Measurements from ENCODE around the gene NHSL1. TPM values are rescaled to one million over a fixed set of nuclear protein-coding genes. Genes with fewer than 3 reads are reported as not detected.

The NHSL1 gene
- total and polyA plus RNA-seq, 2 of the 8 experiments (the other 6 are each of a cell fraction or from before 2014, with no cell fraction given), result 7.2 to 32.4 TPM

GRCh38 chr6:138456401-138456790 is 42.9 kb downstream of the NHSL1 start:
- Histone ChIP-seq H3K56ac (replicated peaks; ENCODE audit: insufficient read length, low read depth, low read length) (no peak overlapping the region), H4K20me1 (replicated peaks in 1 of 2; ENCODE audit: control insufficient read depth in 1 of 2, insufficient read depth in 2 of 2, low read length in 2 of 2) (no peaks in the 10 kb centered on the region), H3K79me2 (ENCODE audit: control insufficient read depth in 1 of 2, insufficient read depth in 2 of 2, low read length in 2 of 2) (no peaks in the 10 kb centered on the region), H2BK120ac (replicated peaks; ENCODE audit: low read depth, low read length) (no peak overlapping the region), H4K8ac (ENCODE audit: extremely low read depth, insufficient read depth, low read length) (no peak overlapping the region), H3K4ac (replicated peaks; ENCODE audit: insufficient read length, low read depth, low read length) (no peak overlapping the region), H2BK15ac (ENCODE audit: low read length) (no peak overlapping the region), H3K27me3 (replicated peaks in 1 of 4; ENCODE audit: control insufficient read depth in 3 of 4, extremely low read depth in 1 of 4, insufficient read depth in 3 of 4, low read length in 3 of 4) (no peaks in the 10 kb centered on the region), H3K9me3 (ENCODE audit: insufficient read depth in 2 of 2, low read depth in 1 of 2, low read length in 1 of 2) (no peaks in the 10 kb centered on the region), H3K4me2 (ENCODE audit: insufficient read depth in 1 of 2, low read depth in 2 of 2, low read length in 2 of 2) (no peak overlapping the region), H2AFZ (ENCODE audit: low read length) (no peak overlapping the region), H4K5ac (ENCODE audit: insufficient read length, low read depth, low read length) (no peak overlapping the region), H2BK20ac (ENCODE audit: low read length) (no peak overlapping the region), H2BK12ac (ENCODE audit: low read depth, low read length) (no peak overlapping the region), H2AK5ac (ENCODE audit: low read depth, low read length) (no peak overlapping the region), H3K36me3 (ENCODE audit: control insufficient read depth in 2 of 4, insufficient read depth in 4 of 4, low read length in 3 of 4) (no peaks in the 10 kb centered on the region; a peak in 2 of 8 replicates), H4K91ac (replicated peaks; ENCODE audit: insufficient read length, low read length) (no peak overlapping the region), H3K23ac (ENCODE audit: insufficient read length) (no peak overlapping the region), H3K4me1 (replicated peaks in 1 of 4; ENCODE audit: control insufficient read depth in 3 of 4, insufficient read depth in 4 of 4, low read length in 3 of 4) (no peaks in the 10 kb centered on the region), H3K23me2 (ENCODE audit: low read depth, low read length) (0 out of 2 replicates have a peak, but pooled peaks cover 2% of the 10 kb centered on the region), H3K4me3 (ENCODE audit: extremely low read depth in 1 of 4, insufficient read depth in 2 of 4, low read depth in 3 of 4, low read length in 4 of 4) (no peak overlapping the region), H3K79me1 (ENCODE audit: low read depth, low read length) (peaks cover 2% of the 10 kb centered on the region; the same call in 1 of the 2 replicates), H3K18ac (ENCODE audit: extremely low read depth, low read length) (no peak overlapping the region), H2BK5ac (ENCODE audit: low read depth, low read length) (no peak overlapping the region), H3K9ac (replicated peaks in 1 of 4; ENCODE audit: extremely low read depth in 1 of 4, low read depth in 3 of 4, low read length in 3 of 4) (no peak overlapping the region), H3K14ac (ENCODE audit: insufficient read length) (no peak overlapping the region), H3K27ac (ENCODE audit: low read depth, low read length) (no peak overlapping the region)
- WGBS, 2 experiments (ENCODE audit: extremely low coverage in 1 of 2, insufficient coverage in 1 of 2, insufficient read length in 1 of 2, insufficient replicate concordance in 2 of 2, low coverage in 1 of 2, low lambda C conversion rate in 2 of 2, missing lambda C conversion rate in 1 of 2), result 91% methylated on average over 6 of the region's 6 CpGs; no CpG with 5 or more reads in 1 of the 2 experiments
- ChIA-PET POLR2A (ENCODE audit: partially characterized antibody) (interaction anchor here (1.0 kb wide), 2 partner anchors 23 to 42 kb away, joined by 3 read pairs; partner anchors contain the start of gene NHSL1), CTCF (ENCODE audit: partially characterized antibody) (interaction anchor here (0.8 to 1.6 kb wide), 4 partner anchors 9 to 236 kb away, joined by 3 to 5 read pairs (median 4); no protein-coding TSS in a partner anchor)
- DNase-seq (ENCODE audit: low read depth in 1 of 2, low spot score in 2 of 2) (no peak), FAIRE-seq (no peak)
- TF ChIP-seq GABPA (IDR thresholded peaks at IDR 0.05; ENCODE audit: borderline replicate concordance, insufficient read depth, low read length), result no peak
- TF ChIP-seq MAFK (IDR thresholded peaks at IDR 0.05; ENCODE audit: low read depth, low read length), result no peak
- TF ChIP-seq ATF2 (IDR thresholded peaks at IDR 0.05; ENCODE audit: low read length), result no peak
- no peak for TF ChIP-seq CBX8 (IDR thresholded peaks at IDR 0.05; ENCODE audit: borderline replicate concordance, low read depth, low read length)
- TF ChIP-seq RXRA (IDR thresholded peaks at IDR 0.05; ENCODE audit: insufficient read depth, low read depth, low read length), result no peak
- TF ChIP-seq SIX5 (IDR thresholded peaks at IDR 0.05; ENCODE audit: low read depth, low read length), result no peak
